ENCODE results near the gene MYLK3.

The MYLK3 gene

GRCh38 chr16:46757339-46758050 lies 9.4 kb upstream of the MYLK3 start:
- no peak for DNase-seq (ENCODE audit: low spot score)

- no peak for DNase-seq (ENCODE audit: low spot score)
These were observed 8.6 kb upstream of the MYLK3 start for GRCh38 chr16:46756772-46757171.

- DNase-seq (ENCODE audit: low spot score), result no peak
These were observed 4.9 kb upstream of the MYLK3 start for GRCh38 chr16:46753015-46753414.

GRCh38 chr16:46751381-46751780 lies 3.2 kb upstream of the MYLK3 start:
- DNase-seq (ENCODE audit: low spot score), result no peak

- no peak for DNase-seq (ENCODE audit: low spot score)
These were observed 896 bp upstream of the MYLK3 start for GRCh38 chr16:46748775-46749705.

- DNase-seq (ENCODE audit: low spot score), result no peak
These were observed 1.0 kb downstream of the MYLK3 start for GRCh38 chr16:46746821-46747776.

- no peak for DNase-seq (ENCODE audit: low spot score)
These were observed 2.5 kb downstream of the MYLK3 start for GRCh38 chr16:46745617-46746016.

GRCh38 chr16:46743232-46743719 lies 4.9 kb downstream of the MYLK3 start:
- no peak for DNase-seq (ENCODE audit: low spot score)

- DNase-seq (ENCODE audit: low spot score), result no peak
These were observed 8.2 kb downstream of the MYLK3 start for GRCh38 chr16:46739934-46740333.

GRCh38 chr16:46737621-46738214 lies 10.4 kb downstream of the MYLK3 start:
- no peak for DNase-seq (ENCODE audit: low spot score)

- DNase-seq (ENCODE audit: low spot score), result no peak
These were observed 11.4 kb downstream of the MYLK3 start for GRCh38 chr16:46736695-46737094.

GRCh38 chr16:46733319-46733830 lies 14.8 kb downstream of the MYLK3 start:
- DNase-seq (ENCODE audit: low spot score), result no peak

GRCh38 chr16:46732561-46732960 lies 15.6 kb downstream of the MYLK3 start:
- DNase-seq (ENCODE audit: low spot score), result no peak

GRCh38 chr16:46731691-46732555 lies 16.2 kb downstream of the MYLK3 start:
- no peak for DNase-seq (ENCODE audit: low spot score)

- no peak for DNase-seq (ENCODE audit: low spot score)
These were observed 17.1 kb downstream of the MYLK3 start for GRCh38 chr16:46730801-46731690.

GRCh38 chr16:46730126-46730525 lies 18.0 kb downstream of the MYLK3 start:
- DNase-seq (ENCODE audit: low spot score), result no peak

- DNase-seq (ENCODE audit: low spot score), result no peak
These were observed 18.7 kb downstream of the MYLK3 start for GRCh38 chr16:46729326-46729995.

- DNase-seq (ENCODE audit: low spot score), result no peak
These were observed 19.3 kb downstream of the MYLK3 start for GRCh38 chr16:46728806-46729205.

- DNase-seq (ENCODE audit: low spot score), result no peak
These were observed 20.5 kb downstream of the MYLK3 start for GRCh38 chr16:46727630-46728029.

Data from hematopoietic multipotent progenitor cell treated with erythropoietin and hydrocortisone succinate and interleukin-3 and kit ligand, for 17 days (in vitro differentiated cells).